HepG2 (cell line): ENCODE measurements around the gene IL15RA. TPM values are rescaled to one million over a fixed set of nuclear protein-coding genes. Genes with fewer than 3 reads are reported as not detected.

Experiments
- ATAC-seq: fragments of 200-7000 bp; cut with Tn5 transposase; 3 replicates; pipeline ENCODE4 v1.9.1; 2020; ENCODE audit warnings: mild to moderate bottlenecking, moderate library complexity
- BruUV-seq: library from RNA; stranded (reverse); fragments of 400-500 nt; replicated peaks from 2 replicates; lab custom pipeline; 2021; lab: Mats Ljungman, UMichigan
- CTCF ChIA-PET: fragments of 300-600 bp; formaldehyde crosslinking; extraction: SDS; loops from one replicate; lab custom pipeline; 2021; ENCODE audit warnings: low total read pairs, inconsistent platforms, low intra/inter-chr PET ratio; lab: Yijun Ruan, JAX
- POLR2A ChIA-PET: fragments of 350-600 bp; sonication (Branson Sonifier 250); formaldehyde crosslinking; loops from one replicate; lab custom pipeline; 2020; ENCODE audit warnings: antibody characterized with exemption, inconsistent platforms; lab: Yijun Ruan, JAX
- DNase-seq: peaks from one replicate; pipeline ENCODE4 v3.0.0-alpha.2; 2015; ENCODE audit warnings: low spot score
- FAIRE-seq: peaks from 3 replicates; lab custom pipeline; 2011; peaks lifted over from hg19 to GRCh38; lab: Jason Lieb, UNC
- H2AFZ ChIP-seq: one replicate; pipeline ENCODE4 v1.6.1; 2011; ENCODE audit warnings: low read length, inconsistent platforms
- H3K27ac ChIP-seq: fragments of 300-600 bp; 3 replicates; pipeline ENCODE4 v1.8.0; 2011; ENCODE audit warnings: mixed run types, mild to moderate bottlenecking, mixed read lengths, low read length, inconsistent platforms; ENCODE audit not compliant: insufficient read depth; ENCODE audit errors: extremely low read length
- H3K27me3 ChIP-seq, 2 experiments: fragments of 200-600 bp in 1 of 2; 2 replicates in 1 of 2; 3 replicates in 1 of 2; pipeline versions ENCODE4 v1.6.0 to v1.8.0; 2011; ENCODE audit warnings: low read length in 2 of 2, mild to moderate bottlenecking in 2 of 2, moderate library complexity in 2 of 2, inconsistent platforms in 1 of 2; ENCODE audit not compliant: insufficient read depth in 2 of 2, control insufficient read depth in 1 of 2
- H3K36me3 ChIP-seq, 2 experiments: fragments of 200-600 bp in 1 of 2; replicated peaks in 1 of 2; 2 replicates in 1 of 2; 3 replicates in 1 of 2; pipeline versions ENCODE4 v1.5.1 to v1.8.0; 2011; ENCODE audit warnings: low read length in 2 of 2, inconsistent platforms in 1 of 2; ENCODE audit not compliant: insufficient read depth in 2 of 2, control insufficient read depth in 1 of 2
- H3K4me1 ChIP-seq: 2 replicates; pipeline ENCODE4 v1.5.1; 2012; ENCODE audit warnings: low read length, inconsistent platforms; ENCODE audit not compliant: insufficient read depth
- H3K4me2 ChIP-seq: 2 replicates; pipeline ENCODE4 v1.6.0; 2011; ENCODE audit warnings: low read depth, low read length, inconsistent platforms
- H3K4me3 ChIP-seq, 3 experiments: fragments of 200-600 bp in 1 of 3; sonication (generic), shearing (Covaris generic) in 1 of 3; replicated peaks in 1 of 3; 2 replicates each; pipeline ENCODE4 v1.5.1; 2011 to 2016; ENCODE audit warnings: low read length in 3 of 3, inconsistent platforms in 2 of 3, low read depth in 2 of 3, mild to moderate bottlenecking in 2 of 3, control low read depth in 1 of 3, mixed read lengths in 1 of 3; ENCODE audit not compliant: insufficient read depth in 1 of 3
- H3K79me2 ChIP-seq: one replicate; pipeline ENCODE4 v1.6.1; 2011; ENCODE audit warnings: low read length, inconsistent platforms; ENCODE audit not compliant: insufficient read depth
- H3K9ac ChIP-seq: 2 replicates; pipeline ENCODE4 v1.6.0; 2011; ENCODE audit warnings: mild to moderate bottlenecking, low read depth, low read length, inconsistent platforms; ENCODE audit not compliant: insufficient read depth
- H3K9me3 ChIP-seq: 2 replicates; pipeline ENCODE4 v1.5.1; 2012; ENCODE audit warnings: mild to moderate bottlenecking, low read length
- H4K20me1 ChIP-seq: 2 replicates; pipeline ENCODE4 v1.6.0; 2011; ENCODE audit warnings: inconsistent platforms, mild to moderate bottlenecking, low read length, moderate library complexity; ENCODE audit not compliant: insufficient read depth
- ATF7-NPFF ChIP-seq: sonication (generic); formaldehyde crosslinking; IDR thresholded peaks from 2 replicates; pipeline ENCODE4 v1.8.1; 2023; ENCODE audit warnings: mild to moderate bottlenecking, low read depth, missing genetic modification reagents, moderate library complexity
- CREM ChIP-seq, 2 experiments: sonication (generic) in 1 of 2; formaldehyde crosslinking in 1 of 2; IDR thresholded peaks; 2 replicates each; pipeline versions ENCODE4 v1.4.0 to v1.6.1; 2016 to 2020; ENCODE audit warnings: antibody characterized with exemption in 1 of 2, mild to moderate bottlenecking in 1 of 2, missing genetic modification reagents in 1 of 2
- DMAP1 ChIP-seq: IDR thresholded peaks from 2 replicates; pipeline ENCODE4 v1.6.1; 2016
- JARID2 ChIP-seq: sonication (generic); formaldehyde crosslinking; IDR thresholded peaks from 2 replicates; pipeline ENCODE4 v1.8.1; 2023; ENCODE audit warnings: missing genetic modification reagents, inconsistent platforms; ENCODE audit not compliant: insufficient replicate concordance
- SIX1 ChIP-seq: sonication (generic); formaldehyde crosslinking; IDR thresholded peaks from 2 replicates; pipeline ENCODE4 v1.4.0; 2020; ENCODE audit warnings: missing genetic modification reagents, borderline replicate concordance
- SIX4 ChIP-seq: sonication (generic); formaldehyde crosslinking; IDR thresholded peaks from 2 replicates; pipeline ENCODE4 v1.4.0; 2020; ENCODE audit warnings: missing genetic modification reagents
- SMC3 ChIP-seq: IDR thresholded peaks from 2 replicates; pipeline ENCODE4 v1.6.1; 2011; ENCODE audit warnings: low read length, improper control_type of control experiment
- SRF ChIP-seq: IDR thresholded peaks from 2 replicates; pipeline ENCODE4 v1.6.1; 2011; ENCODE audit warnings: mild to moderate bottlenecking, low read depth, low read length, moderate library complexity
- SRSF9 ChIP-seq: fragments of 200-400 bp; formaldehyde crosslinking; IDR thresholded peaks from 2 replicates; pipeline ENCODE4 v1.6.1; 2018; ENCODE audit warnings: borderline replicate concordance, mild to moderate bottlenecking, low read depth, low read length; ENCODE audit not compliant: insufficient read depth, poor library complexity, severe bottlenecking
- TEAD2 ChIP-seq: sonication (generic); formaldehyde crosslinking; IDR thresholded peaks from 2 replicates; pipeline ENCODE4 v1.9.0; 2021; ENCODE audit warnings: missing genetic modification reagents
- YEATS4 ChIP-seq: sonication (generic); formaldehyde crosslinking; IDR thresholded peaks from 2 replicates; pipeline ENCODE4 v1.4.0; 2020; ENCODE audit warnings: missing genetic modification reagents, borderline replicate concordance
- ZNF205 ChIP-seq: IDR thresholded peaks from 2 replicates; pipeline ENCODE4 v1.6.1; 2018; ENCODE audit warnings: missing biosample characterization, missing genetic modification reagents
- ZNF484 ChIP-seq: sonication (generic); formaldehyde crosslinking; IDR thresholded peaks from 2 replicates; pipeline ENCODE4 v1.5.1; 2020; ENCODE audit warnings: mild to moderate bottlenecking, low read depth, missing genetic modification reagents, borderline replicate concordance
- ZNF713 ChIP-seq: sonication (generic); formaldehyde crosslinking; IDR thresholded peaks from 2 replicates; pipeline ENCODE4 v1.4.0; 2020; ENCODE audit warnings: mild to moderate bottlenecking, missing genetic modification reagents
- WGBS: methylation state at CpG from one replicate; pipeline ENCODE4 v1.1.6; 2017; ENCODE audit warnings: low lambda C conversion rate; 5-methylcytosine and 5-hydroxymethylcytosine counted together
- in situ Hi-C: cut with HindIII; loops from 2 replicates; pipeline ENCODE4 v1.10.0; 2017; ENCODE audit warnings: low pct_unique_long_range_greater_than_20kb; ENCODE audit not compliant: extremely low pct_ligation_motif_present
- intact Hi-C: fragments of 100-400 bp; cut with micrococcal nuclease; formaldehyde crosslinking; loops from one replicate; pipeline ENCODE4 v1.10.0; 2022; ENCODE audit not compliant: unreplicated experiment
- polyA plus RNA-seq, 8 experiments: library from polyadenylated mRNA; depleted of rRNA in 3 of 8; stranded (reverse) in 7 of 8; unstranded in 1 of 8; fragments of >200 nt; fragmentation: Illumina TruSeq in 4 of 8; extraction: Trizol in 4 of 8; gene quantifications; 2 replicates each; pipeline versions ENCODE4 v1.2.1 to v1.2.3, GENCODE V29; 2011 to 2016; ENCODE audit warnings: low read depth in 4 of 8, missing spikeins in 1 of 8, mixed read lengths in 1 of 8; ENCODE audit not compliant: insufficient read depth in 1 of 8
- total RNA-seq, 5 experiments: library from RNA; depleted of rRNA; stranded (reverse); fragments of >200 nt; fragmentation: Illumina TruSeq; extraction: Trizol; gene quantifications; 2 replicates each; pipeline ENCODE4 v1.2.3, GENCODE V29; 2016; ENCODE audit warnings: low read depth in 1 of 5
- TF ChIP-seq, protein P1 (sequence below): sonication (generic); formaldehyde crosslinking; IDR thresholded peaks from 2 replicates; pipeline ENCODE4 v1.4.0; 2020; ENCODE audit warnings: missing genetic modification reagents
- TF ChIP-seq, protein P2 (sequence below): sonication (generic); formaldehyde crosslinking; IDR thresholded peaks from 2 replicates; pipeline ENCODE4 v1.4.0; 2020; ENCODE audit warnings: mild to moderate bottlenecking, missing genetic modification reagents
- TF ChIP-seq, protein P3 (sequence below): sonication (generic); formaldehyde crosslinking; IDR thresholded peaks from 2 replicates; pipeline ENCODE4 v1.5.1; 2020; ENCODE audit warnings: missing genetic modification reagents, mild to moderate bottlenecking, borderline replicate concordance
- TF ChIP-seq, protein P4 (sequence below): IDR thresholded peaks from 2 replicates; pipeline ENCODE4 v1.6.1; 2016; ENCODE audit warnings: mild to moderate bottlenecking
- TF ChIP-seq, protein P5 (sequence below): IDR thresholded peaks from 2 replicates; pipeline ENCODE4 v1.6.1; 2016; ENCODE audit warnings: missing biosample characterization, missing genetic modification reagents, low read depth

Gene IL15RA
- total and polyA plus RNA-seq, 2 of the 13 experiments (the other 11 are each of a cell fraction or from before 2014, with no cell fraction given) = 0.53 to 0.77 TPM

DNA sequence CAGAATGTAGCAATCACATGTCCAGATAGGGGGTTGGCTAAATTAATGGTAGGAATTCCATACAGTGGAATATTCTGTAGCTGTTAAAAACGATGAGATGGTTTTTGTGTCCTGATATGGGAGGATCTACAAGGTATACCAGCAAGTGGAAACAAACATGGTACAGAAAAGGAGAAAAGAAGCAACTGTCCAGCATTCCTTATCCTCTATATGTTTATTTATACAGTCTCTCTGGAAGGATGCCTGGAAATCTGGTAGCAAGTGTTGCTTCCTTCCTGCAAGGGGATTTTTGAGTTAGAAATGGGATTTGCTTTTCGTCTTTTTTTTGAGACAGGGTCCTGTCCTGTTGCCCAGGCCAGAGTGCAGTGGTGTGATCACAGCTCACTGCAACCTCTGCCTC is 19.3 kb downstream of the IL15RA start:
- CTCF ChIA-PET = no interaction called here
- Histone ChIP-seq H3K4me2 (no peak overlapping the region), H2AFZ (no peak overlapping the region), H3K4me3 (no peak overlapping the region), H3K27me3 (peaks cover 0 to 6% of the 10 kb centered on the region in 2 experiments; a peak in 2 of 5 replicates), H3K4me1 (no peaks in the 10 kb centered on the region), H3K79me2 (no peaks in the 10 kb centered on the region), H4K20me1 (no peaks in the 10 kb centered on the region), H3K27ac (no peak overlapping the region), H3K36me3 (no peaks in the 10 kb centered on the region), H3K9ac (no peak overlapping the region), H3K9me3 (no peaks in the 10 kb centered on the region)
- FAIRE-seq = no peak
- no peak for DNase-seq
- intact Hi-C loops (no loop called here), in situ Hi-C loops (no loop called here)
- WGBS = 20% methylated on average over 2 of the region's 2 CpGs
- ATAC-seq = no peak
- BruUV-seq = no TSS peak
- POLR2A ChIA-PET = no interaction called here
- TF ChIP-seq, protein P1, sequence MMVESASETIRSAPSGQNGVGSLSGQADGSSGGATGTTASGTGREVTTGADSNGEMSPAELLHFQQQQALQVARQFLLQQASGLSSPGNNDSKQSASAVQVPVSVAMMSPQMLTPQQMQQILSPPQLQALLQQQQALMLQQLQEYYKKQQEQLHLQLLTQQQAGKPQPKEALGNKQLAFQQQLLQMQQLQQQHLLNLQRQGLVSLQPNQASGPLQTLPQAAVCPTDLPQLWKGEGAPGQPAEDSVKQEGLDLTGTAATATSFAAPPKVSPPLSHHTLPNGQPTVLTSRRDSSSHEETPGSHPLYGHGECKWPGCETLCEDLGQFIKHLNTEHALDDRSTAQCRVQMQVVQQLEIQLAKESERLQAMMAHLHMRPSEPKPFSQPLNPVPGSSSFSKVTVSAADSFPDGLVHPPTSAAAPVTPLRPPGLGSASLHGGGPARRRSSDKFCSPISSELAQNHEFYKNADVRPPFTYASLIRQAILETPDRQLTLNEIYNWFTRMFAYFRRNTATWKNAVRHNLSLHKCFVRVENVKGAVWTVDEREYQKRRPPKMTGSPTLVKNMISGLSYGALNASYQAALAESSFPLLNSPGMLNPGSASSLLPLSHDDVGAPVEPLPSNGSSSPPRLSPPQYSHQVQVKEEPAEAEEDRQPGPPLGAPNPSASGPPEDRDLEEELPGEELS = no peak
- TF ChIP-seq SMC3 (no peak), SRF (no peak), YEATS4 (no peak), TEAD2 (no peak), JARID2 (CRISPR knock-in tag) (no peak), ZNF713 (CRISPR knock-in tag) (no peak), CREM (IDR thresholded peaks at IDR 0.05) (no peak), CREM (CRISPR knock-in tag; IDR thresholded peaks at IDR 0.05) (no peak), ZNF205 (CRISPR knock-in tag) (no peak), ZNF484 (no peak), ATF7-NPFF (no peak), DMAP1 (CRISPR knock-in tag) (no peak), SRSF9 (no peak), SIX1 (CRISPR knock-in tag) (no peak), SIX4 (CRISPR knock-in tag) (no peak)
- TF ChIP-seq, protein P2, sequence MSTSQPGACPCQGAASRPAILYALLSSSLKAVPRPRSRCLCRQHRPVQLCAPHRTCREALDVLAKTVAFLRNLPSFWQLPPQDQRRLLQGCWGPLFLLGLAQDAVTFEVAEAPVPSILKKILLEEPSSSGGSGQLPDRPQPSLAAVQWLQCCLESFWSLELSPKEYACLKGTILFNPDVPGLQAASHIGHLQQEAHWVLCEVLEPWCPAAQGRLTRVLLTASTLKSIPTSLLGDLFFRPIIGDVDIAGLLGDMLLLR (CRISPR knock-in tag) = no peak
- TF ChIP-seq, protein P3, sequence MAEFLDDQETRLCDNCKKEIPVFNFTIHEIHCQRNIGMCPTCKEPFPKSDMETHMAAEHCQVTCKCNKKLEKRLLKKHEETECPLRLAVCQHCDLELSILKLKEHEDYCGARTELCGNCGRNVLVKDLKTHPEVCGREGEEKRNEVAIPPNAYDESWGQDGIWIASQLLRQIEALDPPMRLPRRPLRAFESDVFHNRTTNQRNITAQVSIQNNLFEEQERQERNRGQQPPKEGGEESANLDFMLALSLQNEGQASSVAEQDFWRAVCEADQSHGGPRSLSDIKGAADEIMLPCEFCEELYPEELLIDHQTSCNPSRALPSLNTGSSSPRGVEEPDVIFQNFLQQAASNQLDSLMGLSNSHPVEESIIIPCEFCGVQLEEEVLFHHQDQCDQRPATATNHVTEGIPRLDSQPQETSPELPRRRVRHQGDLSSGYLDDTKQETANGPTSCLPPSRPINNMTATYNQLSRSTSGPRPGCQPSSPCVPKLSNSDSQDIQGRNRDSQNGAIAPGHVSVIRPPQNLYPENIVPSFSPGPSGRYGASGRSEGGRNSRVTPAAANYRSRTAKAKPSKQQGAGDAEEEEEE (CRISPR knock-in tag) = no peak
- TF ChIP-seq, protein P4, sequence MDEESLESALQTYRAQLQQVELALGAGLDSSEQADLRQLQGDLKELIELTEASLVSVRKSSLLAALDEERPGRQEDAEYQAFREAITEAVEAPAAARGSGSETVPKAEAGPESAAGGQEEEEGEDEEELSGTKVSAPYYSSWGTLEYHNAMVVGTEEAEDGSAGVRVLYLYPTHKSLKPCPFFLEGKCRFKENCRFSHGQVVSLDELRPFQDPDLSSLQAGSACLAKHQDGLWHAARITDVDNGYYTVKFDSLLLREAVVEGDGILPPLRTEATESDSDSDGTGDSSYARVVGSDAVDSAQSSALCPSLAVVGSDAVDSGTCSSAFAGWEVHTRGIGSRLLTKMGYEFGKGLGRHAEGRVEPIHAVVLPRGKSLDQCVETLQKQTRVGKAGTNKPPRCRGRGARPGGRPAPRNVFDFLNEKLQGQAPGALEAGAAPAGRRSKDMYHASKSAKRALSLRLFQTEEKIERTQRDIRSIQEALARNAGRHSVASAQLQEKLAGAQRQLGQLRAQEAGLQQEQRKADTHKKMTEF (CRISPR knock-in tag) = no peak
- TF ChIP-seq, protein P5, sequence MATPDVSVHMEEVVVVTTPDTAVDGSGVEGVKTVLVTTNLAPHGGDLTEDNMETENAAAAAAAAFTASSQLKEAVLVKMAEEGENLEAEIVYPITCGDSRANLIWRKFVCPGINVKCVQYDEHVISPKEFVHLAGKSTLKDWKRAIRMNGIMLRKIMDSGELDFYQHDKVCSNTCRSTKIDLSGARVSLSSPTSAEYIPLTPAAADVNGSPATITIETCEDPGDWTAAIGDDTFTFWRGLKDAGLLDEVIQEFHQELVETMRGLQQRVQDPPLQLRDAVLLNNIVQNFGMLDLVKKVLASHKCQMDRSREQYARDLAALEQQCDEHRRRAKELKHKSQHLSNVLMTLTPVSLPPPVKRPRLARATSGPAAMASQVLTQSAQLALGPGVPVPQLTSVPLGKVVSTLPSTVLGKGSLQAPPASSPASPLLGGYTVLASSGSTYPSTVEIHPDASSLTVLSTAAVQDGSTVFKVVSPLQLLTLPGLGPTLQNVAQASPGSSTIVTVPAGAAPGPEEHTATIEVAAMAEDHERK = no peak
